HG02884 (cell line): Measurements from ENCODE around the gene LAIR1.
"Not testable (repeated sequence)": the region's sequence is repeated elsewhere in the genome, so short reads cannot be mapped to it uniquely, and the experiment has no call there.

Source experiments
- ATAC-seq: cut with Tn5 transposase; IDR thresholded peaks from one replicate; pipeline ENCODE4 v1.9.1; 2021; ENCODE audit warnings: mild to moderate bottlenecking, moderate library complexity; ENCODE audit not compliant: unreplicated experiment

Gene LAIR1, protein sequence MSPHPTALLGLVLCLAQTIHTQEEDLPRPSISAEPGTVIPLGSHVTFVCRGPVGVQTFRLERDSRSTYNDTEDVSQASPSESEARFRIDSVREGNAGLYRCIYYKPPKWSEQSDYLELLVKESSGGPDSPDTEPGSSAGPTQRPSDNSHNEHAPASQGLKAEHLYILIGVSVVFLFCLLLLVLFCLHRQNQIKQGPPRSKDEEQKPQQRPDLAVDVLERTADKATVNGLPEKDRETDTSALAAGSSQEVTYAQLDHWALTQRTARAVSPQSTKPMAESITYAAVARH

DNA sequence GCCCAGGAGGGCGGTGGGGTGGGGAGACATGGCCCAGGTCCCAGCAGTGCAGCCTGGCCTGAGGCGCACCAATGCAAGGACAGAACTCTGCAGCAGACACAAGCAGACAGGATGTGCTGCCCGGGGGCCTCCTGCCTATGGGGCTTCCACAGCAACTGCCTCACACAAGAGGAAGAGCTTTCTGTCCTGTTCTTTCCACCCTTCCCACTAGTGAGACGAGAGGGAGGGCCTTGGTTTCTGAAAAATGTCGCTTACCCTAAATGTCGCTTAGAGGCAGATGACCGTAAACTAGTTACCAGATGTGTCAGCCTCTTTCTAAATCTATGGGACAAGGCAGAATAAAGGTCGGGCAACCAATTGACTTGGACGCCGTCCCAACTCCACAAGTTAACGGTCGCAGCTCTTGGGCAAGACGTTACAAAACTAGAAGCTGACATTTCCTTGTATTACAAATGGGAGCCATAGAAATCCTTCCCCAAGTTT, at the start of gene LAIR1:
Gene LAIR1 (minus strand): TSS at position 157 of the 483 bp plus-strand sequence. CDS start 127 bp downstream, at position 30.
- no peak for ATAC-seq

DNA sequence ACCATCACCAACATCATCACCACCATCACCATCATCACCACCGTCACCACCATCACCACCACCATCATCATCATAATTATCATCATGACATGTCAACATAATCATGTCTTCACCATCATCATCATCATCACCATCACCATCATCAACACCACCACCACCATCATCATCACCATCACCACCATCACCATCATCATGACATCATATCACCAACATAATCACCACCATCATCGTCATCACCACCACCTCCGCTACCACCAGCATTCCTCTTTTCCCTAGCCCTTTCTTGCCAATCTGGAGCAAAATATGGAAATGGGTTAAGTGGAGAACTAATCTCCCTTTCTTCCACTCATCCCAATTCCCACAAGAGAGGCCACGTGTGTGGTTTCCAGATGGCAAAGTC, 49.4 kb upstream of the LAIR1 start:
- ATAC-seq: no peak

DNA sequence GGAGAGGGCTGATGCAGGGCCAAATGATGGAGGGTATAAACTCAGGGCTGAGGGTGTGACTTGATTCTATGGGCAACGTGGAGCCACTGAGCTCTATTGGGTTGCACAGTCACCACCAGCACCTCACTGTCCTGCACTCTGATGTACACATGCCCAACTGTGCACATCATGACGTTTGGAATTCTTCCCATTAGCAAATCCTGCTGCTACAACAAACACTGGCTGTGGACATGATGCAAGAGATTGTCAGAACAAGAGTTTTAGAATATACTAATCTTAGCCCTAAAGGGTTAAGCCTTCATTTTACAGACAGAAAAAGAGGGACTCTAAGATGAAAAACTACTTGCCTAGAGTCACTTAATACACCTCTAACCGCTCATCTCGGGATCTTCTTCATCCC, 48.1 kb upstream of the LAIR1 start:
- no peak for ATAC-seq

DNA sequence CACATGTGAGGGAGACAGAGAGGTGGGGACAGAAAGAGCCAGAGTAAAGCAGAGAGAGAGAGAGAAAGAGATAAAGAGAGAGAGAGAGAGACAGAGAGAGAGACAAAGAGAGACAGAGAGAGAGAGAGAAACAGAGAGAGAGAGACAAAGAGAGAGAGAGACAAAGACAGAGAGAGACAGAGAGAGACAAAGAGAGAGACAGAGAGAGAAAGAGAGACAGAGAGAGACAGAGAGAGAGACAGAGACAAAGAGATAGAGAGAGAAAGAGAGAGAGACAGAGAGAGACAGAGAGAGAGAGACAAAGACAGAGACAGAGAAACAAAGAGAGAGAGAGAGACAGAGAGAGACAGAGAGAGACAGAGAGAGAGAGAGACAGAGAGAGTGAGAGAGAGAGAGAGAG, 46.3 kb upstream of the LAIR1 start:
- ATAC-seq: no peak

DNA sequence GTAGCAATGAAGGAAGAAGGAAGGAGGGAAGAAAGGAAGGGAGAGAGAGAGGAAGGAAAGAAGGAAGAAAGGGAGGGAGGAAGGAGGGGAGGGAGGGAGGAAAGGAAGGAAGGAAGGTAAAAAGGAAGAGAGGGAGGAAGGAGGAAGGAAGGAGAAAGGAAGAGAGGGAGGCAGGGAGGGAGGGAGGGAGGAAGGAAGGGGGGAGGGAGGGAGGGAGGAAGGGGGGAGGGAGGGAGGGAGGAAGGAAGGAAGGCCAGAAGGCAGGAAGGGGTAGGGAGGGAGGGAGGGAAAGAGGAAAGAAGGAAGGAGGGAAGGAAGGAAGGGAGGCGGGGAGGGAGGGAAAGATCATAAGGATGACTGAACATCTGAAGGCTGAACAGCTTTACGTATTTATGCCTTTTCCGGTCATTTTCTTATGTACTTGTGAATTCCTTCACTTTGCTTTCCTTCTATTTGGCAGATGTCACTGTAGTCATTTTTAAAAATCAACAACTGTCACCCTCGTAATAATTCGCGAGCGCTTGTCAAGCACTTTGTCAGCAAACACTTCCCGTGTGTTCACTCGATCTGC, 43.8 kb upstream of the LAIR1 start:
- no peak for ATAC-seq

DNA sequence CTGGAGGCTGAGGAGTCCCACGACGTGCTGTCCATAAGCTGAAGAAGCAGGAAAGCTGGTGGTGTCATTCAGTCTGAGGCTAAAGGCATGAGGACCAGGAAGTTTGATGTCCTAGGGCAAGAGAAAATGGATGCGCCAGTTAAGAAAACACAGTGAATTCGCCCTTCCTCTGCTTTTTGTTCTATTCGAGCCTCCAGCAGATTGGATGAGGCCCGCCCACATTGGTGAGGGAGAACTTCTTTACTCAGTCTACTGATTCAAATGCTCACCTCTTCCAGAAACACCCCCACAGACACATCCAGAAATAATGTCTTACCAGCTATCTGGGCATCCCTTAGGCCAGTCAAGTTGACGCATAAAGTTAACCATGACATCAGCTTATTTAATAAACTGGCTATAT, 43.0 kb upstream of the LAIR1 start:
- ATAC-seq: no peak

DNA sequence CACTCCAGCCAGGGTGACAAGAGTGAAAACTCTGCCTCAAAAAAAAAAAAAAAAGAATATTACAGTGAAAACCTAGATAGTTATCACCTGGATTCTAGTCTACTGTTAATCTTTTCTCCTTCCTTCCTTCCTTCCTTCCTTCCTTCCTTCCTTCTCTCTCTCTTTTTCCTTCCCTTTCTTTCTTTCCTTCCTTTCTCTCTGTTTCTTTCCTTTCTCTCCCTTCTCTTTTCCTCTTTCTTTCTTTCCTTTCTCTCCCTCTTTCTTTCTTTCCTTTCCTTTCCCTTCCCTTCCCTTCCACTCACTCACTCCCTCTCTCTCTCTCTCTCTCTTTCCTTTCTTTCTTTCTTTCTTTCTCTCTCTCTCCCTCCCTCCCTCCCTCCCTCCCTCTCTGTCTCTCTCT, 40.9 kb upstream of the LAIR1 start:
- ATAC-seq: no peak

DNA sequence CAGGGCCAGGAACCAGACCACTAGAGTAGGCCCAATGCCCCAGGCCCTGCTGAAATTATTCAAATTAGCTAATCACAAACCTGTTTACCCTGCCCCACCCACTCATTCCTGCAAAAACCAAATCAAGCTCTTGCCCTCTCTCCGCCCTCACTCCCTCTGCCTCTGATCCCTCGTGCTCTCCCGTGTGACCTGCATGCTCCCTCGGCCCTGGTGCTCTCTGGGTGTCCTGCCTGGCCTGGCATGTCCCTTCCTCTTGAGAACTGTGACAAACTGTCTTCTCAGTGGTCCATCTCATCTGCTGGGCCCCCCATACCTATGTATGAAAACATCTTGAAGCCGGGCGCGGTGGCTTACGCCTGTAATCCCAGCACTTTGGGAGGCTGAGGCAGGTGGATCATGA, 38.3 kb upstream of the LAIR1 start:
- no peak for ATAC-seq

DNA sequence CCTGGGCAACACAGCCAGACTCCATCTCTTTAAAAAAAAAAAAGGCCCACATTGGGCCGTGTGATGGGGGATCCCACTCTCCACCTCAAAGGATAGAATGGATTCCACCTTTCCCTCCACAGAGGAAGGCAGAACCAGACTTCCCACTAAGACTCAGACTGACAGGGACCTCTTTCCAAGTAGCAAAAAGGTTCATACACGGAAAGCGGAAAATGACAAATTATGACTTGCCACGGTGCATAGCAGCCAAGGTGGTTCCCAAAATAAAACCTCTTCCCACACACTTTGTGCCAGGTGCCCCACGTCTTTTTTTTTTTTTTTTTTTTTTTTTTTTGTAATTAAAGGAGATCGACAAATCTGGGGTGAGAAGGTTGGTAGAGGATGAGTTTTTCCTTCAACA, 36.2 kb upstream of the LAIR1 start:
- ATAC-seq: no peak

DNA sequence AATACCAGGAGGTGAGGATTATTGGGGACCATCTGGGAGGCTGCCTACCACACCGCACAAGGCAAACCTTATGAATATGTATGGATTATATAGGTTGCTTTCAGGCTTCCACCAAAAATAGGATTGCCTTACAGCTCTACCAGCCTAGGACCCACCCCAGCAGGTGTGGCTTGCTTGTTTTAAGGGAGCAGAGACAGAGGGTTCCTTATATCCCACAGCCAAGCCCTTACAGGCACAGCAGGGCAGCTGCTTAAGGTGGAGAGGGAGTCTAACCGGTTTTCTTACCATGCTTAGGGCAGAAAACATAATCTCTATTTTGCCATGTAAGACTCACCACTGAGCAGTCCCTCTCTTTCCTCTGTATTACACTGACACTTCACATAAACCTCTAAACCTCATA, 34.5 kb upstream of the LAIR1 start:
- ATAC-seq: no peak

DNA sequence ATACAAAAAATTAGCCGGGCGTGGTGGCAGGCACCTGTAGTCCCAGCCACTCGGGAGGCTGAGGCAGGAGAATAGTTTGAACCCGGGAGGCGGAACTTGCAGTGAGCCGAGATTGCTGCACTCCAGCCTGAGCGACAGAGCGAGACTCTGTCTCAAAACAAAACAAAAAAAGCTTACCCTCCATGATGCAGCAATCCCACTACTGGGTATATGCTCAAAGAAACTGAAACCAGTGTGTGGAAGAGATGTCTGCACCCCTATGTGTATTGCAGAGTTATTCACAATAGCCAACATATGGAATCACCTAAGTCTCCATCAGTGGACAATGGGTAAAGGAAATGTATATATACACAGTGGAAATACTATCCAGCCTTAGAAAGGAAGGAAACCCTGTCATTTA, 31.0 kb upstream of the LAIR1 start:
- no peak for ATAC-seq

DNA sequence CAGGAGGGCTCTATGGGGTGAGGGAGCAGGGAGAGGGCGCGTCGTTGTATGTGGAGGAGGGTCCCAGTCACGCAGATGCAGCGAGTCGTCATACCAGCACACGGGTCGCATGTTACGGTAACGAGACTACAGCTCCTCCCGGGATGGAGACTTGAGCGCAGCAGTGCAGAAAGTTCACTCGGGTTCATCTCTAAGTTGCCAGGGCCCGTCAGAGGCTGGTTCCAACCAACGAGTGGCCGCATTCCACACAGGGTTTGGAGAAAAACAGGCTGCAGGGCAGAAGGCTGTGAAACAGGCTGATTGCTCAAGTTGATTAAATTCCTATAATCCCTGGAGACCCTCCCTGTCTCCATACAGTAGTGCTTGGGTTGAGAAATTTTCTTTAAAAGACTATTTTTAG, 28.6 kb upstream of the LAIR1 start:
- ATAC-seq: no peak

DNA sequence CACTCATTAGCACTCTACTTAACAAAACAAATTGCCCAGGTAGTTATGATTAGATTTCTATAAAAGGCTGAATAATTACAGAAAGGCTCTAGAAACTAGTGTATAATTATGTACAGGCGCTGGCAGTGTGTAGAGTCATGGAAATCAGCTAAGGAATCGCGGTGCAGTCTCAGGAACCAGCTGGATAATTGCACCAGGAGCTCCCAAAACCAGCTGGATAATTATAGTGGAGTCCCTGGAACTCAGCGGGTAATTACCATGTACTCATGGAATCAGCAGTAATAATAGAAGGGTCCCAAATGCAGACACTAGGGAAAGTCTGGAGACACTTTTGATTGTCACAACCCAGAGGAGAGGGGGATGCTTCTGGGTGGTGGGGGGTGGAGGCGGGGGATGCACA, 27.4 kb upstream of the LAIR1 start:
- no peak for ATAC-seq

DNA sequence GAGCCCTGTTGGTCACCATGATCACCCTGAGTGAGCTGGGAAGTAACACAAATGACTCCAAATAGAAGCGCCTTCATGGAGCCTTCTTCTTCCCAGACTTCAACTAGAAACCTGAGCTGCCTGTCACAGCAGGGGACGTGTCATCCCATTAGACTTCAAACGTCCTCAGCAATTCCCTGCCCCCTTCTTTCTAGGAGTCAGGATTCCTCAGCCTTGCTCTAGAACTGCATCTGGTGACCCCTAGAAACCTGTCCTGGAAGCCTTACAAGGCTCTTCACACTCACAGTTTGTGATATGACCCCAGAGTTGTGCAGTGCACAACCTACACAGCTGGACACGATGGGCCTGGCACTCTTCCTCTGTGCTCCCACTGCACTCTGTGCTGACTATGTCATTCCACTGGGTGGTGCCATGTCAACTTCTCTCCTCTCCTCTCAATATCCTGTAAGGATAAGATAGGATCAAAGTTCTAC, 26.9 kb upstream of the LAIR1 start:
- ATAC-seq: no peak

DNA sequence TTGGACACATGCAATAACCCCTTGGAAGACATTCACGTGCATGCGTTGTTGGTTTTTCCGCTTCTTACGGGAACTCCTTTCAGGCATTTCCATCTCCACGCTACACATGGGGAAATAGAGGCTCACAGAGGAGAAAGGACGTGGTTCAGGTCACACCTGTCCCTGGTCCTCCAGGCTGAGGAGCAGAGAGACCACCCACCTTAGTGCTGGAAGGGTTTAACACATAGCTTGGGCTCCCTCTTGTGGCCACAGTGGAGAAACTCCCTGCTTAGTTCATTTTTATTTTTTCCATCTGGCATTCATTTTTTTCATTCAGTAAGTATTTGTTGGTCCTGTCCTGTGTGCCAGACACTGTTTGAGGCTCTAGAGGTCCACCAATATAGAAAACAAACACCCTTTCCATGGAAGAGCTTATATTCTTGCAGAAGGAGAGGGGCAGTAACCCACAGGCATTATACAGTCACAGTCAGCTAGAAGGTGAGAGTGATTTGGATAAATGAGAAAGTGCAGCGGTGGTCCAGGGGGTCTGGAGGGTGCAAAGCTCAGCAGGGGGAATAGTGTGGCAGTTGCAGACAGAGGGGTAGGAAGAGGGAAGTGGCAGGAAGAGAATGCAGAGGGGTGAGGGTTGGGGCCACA, 26.3 kb upstream of the LAIR1 start:
- ATAC-seq: no peak

DNA sequence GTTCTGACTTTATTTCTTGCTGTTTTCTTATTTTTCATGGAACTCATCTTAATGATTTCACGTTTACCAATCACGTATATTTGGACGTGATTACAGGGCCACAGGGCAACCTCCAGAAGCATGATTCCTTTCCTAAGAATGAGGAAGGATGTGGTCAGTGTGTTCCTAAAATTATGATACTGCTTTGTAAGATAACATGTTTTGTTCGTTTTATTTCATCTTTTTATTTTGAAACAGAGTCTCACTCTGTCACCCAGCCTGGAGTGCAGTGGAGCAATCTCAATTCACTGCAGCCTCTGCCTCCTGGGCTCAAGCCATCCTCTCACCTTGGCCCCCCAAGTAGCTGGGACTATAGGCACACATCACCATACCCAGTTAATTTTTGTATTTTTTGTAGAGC, 24.8 kb upstream of the LAIR1 start:
- no peak for ATAC-seq

DNA sequence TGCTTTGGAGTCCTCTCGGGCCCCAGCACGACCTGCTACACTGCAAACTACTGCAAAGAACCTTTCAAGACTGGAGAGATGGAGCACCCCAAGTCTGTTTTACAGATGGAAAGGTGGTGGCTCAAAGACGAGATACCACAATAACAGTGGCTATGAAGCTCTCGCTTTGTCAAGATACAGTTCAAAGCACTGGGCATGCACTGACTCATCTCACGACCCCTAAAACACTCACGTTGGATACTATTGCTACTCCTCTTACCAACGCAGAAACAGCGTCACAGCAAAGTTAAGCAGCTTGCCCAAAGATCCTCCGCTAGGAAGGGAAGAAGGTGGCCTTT, 24.0 kb upstream of the LAIR1 start:
- ATAC-seq: no peak

DNA sequence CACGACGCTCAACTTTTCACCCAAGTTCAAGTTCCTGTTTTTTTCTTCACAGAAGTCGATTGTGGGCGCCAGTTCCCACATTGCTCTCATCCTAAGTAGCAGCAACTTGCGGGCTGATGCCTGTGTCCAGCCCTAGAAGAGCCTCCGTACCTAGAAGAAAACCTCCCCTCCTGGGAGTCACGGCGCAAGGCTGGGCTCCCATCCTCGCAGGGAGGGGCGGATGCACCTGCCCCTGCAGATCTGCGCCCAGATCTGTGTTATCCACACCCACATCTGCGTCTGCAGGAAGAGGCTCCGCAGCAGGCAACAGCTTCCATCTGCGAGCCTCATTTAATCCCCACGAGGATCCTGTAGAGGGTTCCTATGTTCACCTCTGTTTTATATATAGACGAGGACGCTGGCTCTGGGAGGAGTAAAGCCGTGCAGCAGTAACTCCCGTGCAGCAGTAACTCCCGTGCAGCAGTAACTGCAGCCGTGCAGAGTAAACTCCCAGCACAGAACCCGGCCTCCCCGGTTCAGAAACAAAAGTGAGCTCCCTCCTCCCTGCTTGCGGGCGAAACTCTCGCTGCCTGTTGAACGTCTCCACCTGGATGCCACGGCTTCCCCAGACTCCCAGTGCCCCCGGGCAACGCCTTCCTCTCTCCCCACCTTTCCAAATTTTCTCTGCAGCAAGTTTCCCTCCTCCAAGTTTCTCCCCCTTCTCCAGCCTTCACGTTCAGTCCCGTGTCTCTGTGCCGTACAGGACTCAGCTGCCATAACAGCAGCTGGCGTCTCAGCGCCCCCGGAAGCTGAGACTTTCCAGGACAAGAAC, 23.5 kb upstream of the LAIR1 start:
- ATAC-seq: no peak

DNA sequence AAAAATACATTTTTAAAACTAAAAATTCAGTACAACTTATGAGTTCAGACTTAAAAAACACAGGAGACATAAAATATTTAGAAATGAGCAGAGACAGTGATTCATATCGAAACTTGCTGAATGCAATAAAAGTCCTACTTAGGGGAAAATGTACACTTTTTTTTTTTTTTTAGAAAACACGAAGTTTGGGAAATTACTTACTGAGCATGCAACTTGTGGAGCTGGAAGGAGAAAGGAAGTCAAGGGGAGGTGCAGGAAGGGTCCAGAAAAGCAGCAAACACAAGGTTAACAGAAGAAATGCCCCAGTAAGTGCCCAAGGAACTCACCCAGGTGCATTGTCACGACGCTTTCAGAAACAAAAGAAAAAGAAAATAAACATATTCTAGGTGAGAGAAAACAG, 18.6 kb upstream of the LAIR1 start:
- ATAC-seq: no peak

DNA sequence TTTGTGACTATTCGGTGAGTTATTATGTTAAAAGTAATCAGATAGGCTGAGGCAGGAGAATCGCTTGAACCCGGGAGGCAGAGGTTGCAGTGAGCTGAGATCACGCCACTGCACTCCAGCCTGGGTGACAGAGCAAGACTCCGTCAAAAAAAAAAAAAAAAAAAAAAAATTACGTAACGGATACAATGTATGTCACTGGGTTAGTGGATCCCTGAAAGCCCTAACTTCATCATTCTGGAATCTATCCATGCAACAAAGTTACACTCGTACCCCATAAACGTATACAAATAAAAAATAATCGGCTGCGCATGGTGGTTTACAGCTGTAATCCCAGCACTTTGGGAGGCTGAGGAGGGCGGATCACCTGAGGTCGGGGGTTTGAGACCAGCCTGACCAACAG, 17.3 kb upstream of the LAIR1 start:
- ATAC-seq: not testable (repeated sequence)

DNA sequence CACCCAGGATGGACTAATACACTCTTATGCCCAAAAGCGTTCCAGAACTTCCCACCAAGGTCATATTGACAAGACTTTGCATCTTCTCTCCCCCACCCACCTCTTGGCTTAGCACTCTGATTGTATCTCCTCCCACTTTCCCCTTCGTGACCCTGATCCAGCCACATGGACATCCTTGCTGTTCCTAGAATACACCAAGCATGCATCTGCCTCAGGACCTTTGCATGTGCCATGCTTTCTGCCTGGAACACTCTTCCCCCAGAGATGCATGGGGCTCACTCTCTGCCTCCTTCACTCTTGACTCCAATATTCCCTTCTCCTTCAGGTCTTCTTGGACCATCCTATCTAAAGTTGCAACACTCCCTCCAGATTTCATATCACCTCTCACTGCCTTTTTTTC, 16.2 kb upstream of the LAIR1 start:
- ATAC-seq: no peak
